GM18909 (cell line): ENCODE measurements around the gene SORCS2.

ENCODE experiments used
- ATAC-seq: cut with Tn5 transposase; IDR thresholded peaks from one replicate; pipeline ENCODE4 v1.9.1; 2021; ENCODE audit warnings: mild to moderate bottlenecking; ENCODE audit not compliant: unreplicated experiment, poor library complexity

Gene SORCS2

GRCh38 chr4:7647600-7648543 lies 455.5 kb downstream of the SORCS2 start:
- no peak for ATAC-seq

GRCh38 chr4:7648544-7649395 lies 456.4 kb downstream of the SORCS2 start:
- ATAC-seq, result no peak

GRCh38 chr4:7649411-7649740 lies 457.0 kb downstream of the SORCS2 start:
- ATAC-seq, result no peak

- no peak for ATAC-seq
These were observed 457.6 kb downstream of the SORCS2 start for GRCh38 chr4:7649741-7650531.

- no peak for ATAC-seq
These were observed 458.5 kb downstream of the SORCS2 start for GRCh38 chr4:7650606-7651385.

- no peak for ATAC-seq
These were observed 459.2 kb downstream of the SORCS2 start for GRCh38 chr4:7651461-7651921.

- no peak for ATAC-seq
These were observed 459.7 kb downstream of the SORCS2 start for GRCh38 chr4:7652006-7652405.

- no peak for ATAC-seq
These were observed 460.1 kb downstream of the SORCS2 start for GRCh38 chr4:7652451-7652881.

- ATAC-seq, result no peak
These were observed 460.6 kb downstream of the SORCS2 start for GRCh38 chr4:7652906-7653305.

- no peak for ATAC-seq
These were observed 461.4 kb downstream of the SORCS2 start for GRCh38 chr4:7653510-7654369.

- ATAC-seq, result no peak
These were observed 462.5 kb downstream of the SORCS2 start for GRCh38 chr4:7654550-7655445.

GRCh38 chr4:7655511-7656243 lies 463.3 kb downstream of the SORCS2 start:
- no peak for ATAC-seq

- no peak for ATAC-seq
These were observed 464.0 kb downstream of the SORCS2 start for GRCh38 chr4:7656244-7656800.

GRCh38 chr4:7657545-7658297 lies 465.4 kb downstream of the SORCS2 start:
- ATAC-seq, result no peak

GRCh38 chr4:7658341-7659204 lies 466.2 kb downstream of the SORCS2 start:
- no peak for ATAC-seq
